HG02981 (cell line): ENCODE data around the gene YWHAG.
"Not testable (repeated sequence)": the region's sequence is repeated elsewhere in the genome, so short reads cannot be mapped to it uniquely, and the experiment has no call there.

Source experiments
- ATAC-seq: cut with Tn5 transposase; IDR thresholded peaks from one replicate; pipeline ENCODE4 v1.9.1; 2021; ENCODE audit warnings: mild to moderate bottlenecking, moderate library complexity; ENCODE audit not compliant: unreplicated experiment

YWHAG gene

DNA sequence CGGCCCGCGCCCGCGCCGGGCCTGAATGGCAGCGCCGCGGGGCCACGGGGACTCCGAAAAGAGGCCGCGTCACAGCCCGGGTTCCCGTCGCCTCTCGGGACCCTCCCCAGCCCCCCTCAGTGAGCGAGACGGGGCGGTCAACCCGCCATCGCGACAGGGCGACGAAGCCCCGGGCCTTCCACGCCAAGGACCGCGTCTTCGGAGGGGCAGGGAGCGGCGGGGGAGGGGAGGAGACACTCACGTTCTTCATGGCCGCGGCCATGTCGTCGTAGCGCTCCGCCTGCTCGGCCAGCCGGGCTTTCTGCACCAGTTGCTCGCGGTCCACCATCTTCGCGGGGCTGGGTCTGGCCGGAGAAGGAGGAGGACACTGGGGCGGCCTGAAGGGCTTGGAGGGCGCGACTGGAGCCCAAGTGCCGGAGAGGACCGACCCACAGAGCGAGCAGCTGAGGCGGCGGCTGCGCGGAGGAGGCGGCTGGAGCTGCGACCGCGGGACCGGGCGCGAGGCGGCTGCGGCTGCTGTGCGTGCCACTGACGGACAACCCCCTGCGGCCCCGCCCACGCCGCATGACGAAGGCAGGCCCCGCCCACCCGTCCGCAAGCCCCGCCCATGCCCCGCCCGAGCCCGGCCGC is at the start of gene YWHAG:
Gene YWHAG, minus strand, starts transcription at position 511 of the 630 bp plus-strand sequence. Its CDS starts 183 bp downstream, at position 328.
- peak; percentile 55 for ATAC-seq

GRCh38 chr7:76408121-76408560 is 49.4 kb upstream of the YWHAG start:
- no peak for ATAC-seq

DNA sequence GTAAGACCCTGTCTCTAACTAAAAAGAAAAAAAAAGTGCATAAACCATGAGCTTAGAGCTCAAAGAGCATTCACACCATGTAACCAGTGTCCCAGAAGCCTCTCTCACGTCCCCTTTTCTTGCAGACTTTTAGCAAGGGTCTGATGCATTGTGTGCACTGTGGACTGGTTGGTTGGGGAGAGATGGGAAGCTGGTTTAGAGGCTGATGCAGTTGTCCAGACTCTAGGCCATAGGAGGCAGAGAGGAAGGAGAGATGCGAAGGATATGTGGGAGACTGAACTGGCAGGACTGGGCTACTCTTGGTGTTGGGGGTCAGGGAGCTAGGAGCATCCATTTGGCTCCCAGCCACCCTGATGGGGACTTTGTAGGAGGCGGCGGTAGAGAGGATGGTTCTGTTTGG is 48.9 kb upstream of the YWHAG start:
- no peak for ATAC-seq

DNA sequence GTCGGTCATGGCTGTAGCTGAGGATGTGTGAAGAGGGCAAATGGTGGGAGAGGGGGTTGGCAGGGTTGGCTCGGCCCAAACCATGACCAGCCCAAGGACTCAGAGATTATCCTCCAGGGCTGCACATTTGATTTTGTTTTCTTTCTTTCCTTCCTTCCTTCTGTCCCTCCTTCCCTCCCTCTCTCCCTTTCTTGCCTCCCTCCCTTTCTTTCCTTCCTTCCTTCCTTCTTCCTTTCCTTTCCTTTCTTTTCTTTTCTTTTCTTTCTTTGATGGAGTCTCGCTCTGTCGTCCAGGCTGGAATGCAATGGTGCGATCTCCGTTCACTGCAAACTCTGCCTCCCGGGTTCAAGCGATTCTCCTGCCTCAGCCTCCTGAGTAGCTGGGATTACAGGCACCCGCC is 46.9 kb upstream of the YWHAG start:
- no peak for ATAC-seq

DNA sequence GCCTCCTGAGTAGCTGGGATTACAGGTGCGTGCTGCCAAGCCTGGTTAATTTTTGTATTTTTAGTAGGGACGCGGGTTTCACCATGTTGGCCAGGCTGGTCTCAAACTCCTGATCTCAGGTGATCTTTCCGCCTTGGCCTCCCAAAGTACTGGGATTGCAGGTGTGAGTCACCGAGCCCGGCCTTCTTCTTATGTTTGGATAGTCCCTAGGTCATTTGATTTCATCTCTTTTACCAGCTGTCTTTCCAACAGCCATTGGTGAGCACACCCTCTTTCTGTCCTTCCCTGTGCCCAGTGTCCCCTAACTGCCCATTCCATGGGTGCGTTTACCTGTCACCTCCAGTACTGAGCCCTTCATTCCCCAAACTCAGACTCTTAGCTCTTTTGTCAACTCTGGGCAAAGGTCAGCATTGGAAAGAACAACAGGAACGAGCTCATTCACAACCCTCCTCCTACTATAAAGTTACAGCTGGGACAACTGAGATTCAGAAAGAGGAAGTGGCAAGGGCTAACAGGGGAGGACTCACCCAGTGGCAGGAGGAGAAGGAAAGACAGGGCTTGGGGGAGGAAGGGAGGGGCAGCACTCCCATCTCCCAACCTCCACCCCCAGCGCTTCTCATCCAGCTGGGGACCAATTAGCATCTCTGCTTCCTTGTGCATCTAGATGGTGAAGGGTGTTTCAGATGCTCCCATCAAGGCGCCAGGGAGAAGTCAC is 45.1 kb upstream of the YWHAG start:
- no peak for ATAC-seq

DNA sequence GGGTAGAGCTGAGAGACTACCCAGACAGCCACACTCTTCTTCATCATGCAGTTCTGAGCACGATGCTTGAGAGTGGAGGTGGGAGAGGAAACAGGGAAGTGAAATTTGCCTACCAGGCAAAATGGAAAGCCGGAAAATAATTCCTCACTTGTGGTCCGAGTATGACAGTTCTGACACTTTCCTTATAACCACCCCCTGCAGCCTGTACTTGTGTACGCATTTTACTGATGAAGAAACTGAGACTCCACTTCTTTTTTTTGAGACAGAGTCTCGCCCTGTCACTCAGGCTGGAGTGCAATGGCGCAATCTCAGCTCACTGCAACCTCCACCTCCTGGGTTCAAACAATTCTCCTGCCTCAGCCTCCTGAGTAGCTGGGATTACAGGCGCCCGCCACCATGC is 44.3 kb upstream of the YWHAG start:
- not testable (repeated sequence) for ATAC-seq

DNA sequence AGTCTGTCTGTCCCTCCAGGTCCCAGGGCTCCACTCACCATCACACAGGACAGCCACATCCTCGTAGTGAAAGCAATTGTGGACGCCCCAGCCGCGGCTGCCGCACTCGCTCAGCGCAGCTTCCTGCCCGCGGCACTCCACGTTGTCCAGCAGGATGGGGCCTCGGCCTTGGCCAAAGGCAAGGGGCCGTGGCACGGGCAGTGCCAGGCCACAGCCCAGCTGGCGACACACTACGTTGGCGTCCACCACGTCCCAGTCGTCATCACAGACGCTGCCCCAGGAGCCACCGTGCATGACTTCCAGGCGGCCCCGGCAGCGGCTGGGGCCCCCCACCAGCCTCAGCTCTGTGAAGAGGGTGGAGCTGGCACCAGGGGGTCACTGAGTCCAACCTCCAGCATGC is 41.5 kb upstream of the YWHAG start:
- no peak for ATAC-seq

DNA sequence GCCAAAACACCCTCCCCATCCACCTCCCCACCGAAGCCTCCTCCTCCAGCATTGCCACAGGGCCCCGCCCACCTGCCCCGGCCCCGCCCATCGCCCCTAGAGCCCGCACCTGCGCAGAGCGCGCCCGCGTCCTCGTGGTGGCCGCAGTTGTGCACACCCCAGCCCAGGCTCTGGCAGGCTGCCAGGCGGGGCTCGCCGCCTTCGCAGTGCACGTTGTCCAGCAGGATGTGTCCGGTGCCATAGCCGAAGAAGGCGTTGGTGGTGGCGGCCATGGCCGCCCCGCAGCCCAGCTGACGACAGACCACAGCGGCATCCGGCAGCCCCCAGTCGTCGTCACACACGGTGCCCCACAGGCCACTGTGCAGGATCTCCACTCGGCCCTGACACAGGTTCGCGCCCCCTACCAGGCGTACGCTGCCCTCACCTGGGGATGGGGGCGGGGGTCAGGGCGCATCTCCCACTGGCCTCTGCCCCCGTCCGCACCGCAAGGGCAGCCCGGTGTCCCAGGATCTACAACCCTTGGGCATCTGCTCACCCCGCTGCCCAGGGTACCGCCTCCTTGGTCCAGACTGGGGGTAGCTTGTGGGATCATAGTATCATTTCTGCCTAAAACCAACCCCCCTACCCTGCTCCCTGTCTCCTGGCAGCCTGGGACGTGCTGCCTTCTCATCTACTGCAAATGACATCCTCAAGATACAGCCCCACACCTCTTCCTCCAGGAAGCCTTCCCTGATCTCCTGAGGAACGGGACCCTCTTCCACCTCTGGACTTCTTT is 38.8 kb upstream of the YWHAG start:
- ATAC-seq, result peak; percentile 29

- ATAC-seq, result no peak
These were observed 38.1 kb upstream of the YWHAG start for GRCh38 chr7:76396864-76397263.

GRCh38 chr7:76395965-76396726 is 37.4 kb upstream of the YWHAG start:
- ATAC-seq, result no peak

- not testable (repeated sequence) for ATAC-seq
These were observed 36.8 kb upstream of the YWHAG start for GRCh38 chr7:76395605-76395964.

DNA sequence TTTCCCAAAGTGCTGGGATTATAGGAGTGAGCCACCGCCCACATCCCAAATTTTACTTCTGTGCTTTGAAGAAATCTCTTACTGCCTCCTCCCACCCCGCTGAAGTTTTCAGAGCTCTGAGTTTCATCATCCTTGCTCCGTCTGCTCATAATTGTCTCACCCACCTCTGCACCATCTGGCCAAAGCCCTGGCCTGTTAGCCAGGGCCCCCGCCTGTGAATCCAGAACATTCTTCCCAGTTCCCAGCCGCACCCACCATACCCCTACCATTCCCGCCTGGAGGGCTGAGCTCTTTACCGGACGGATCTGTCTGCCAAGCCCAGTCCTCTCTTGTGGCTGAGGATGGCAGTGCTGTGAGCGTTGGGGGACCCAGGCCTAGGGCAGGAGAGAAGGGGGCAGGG is 36.2 kb upstream of the YWHAG start:
- no peak for ATAC-seq

- ATAC-seq, result peak; percentile 86
These were observed 34.6 kb upstream of the YWHAG start for GRCh38 chr7:76393116-76394031.

DNA sequence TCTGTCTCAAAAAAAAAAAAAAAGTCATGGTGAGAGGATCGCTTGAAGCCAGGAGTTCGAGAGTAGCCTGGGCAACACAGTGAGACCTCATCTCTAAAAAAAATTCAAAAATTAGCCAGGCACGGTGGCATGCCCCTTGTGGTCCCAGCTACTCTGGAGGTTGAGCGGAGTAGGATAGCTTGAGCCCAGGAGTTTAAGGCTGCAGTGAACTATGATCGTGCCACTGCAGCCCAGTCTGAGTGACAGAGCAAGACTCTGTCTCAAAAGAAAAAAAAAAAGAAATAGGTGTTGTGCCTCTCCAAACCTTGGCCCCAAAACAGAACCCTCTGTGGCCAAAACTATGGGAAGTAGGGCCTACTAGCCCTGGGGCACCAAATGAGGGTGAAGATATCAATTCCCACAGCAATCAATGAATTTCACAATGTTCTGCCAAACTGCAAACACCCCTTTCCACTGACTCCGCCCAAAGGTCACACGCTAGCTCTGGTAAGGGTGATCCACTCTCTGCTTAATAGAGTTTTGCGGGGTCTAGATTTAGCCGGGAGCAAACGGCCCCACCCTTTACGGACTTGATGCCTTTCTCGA is 33.8 kb upstream of the YWHAG start:
- no peak for ATAC-seq

GRCh38 chr7:76390092-76390491 is 31.3 kb upstream of the YWHAG start:
- ATAC-seq, result no peak

DNA sequence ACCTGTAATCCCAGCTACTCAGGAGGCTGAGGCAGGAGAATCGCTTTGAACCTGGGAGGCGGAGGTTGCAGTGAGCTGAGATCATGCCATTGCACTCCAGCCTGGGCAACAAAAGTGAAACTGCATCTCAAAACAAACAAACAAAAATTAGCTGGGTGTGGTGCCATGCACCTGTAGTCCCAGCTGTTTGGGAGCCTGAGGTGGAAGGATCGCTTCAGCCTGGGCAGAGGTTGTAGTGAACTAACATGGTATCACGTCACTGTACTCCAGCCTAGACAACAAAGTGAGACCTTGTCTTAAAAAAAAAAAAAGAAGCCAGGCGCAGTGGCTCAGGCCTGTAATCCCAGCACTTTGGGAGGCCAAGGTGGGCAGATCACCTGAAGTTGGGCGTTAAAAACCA is 29.0 kb upstream of the YWHAG start:
- not testable (repeated sequence) for ATAC-seq

GRCh38 chr7:76386691-76387260 is 28.0 kb upstream of the YWHAG start:
- no peak for ATAC-seq

DNA sequence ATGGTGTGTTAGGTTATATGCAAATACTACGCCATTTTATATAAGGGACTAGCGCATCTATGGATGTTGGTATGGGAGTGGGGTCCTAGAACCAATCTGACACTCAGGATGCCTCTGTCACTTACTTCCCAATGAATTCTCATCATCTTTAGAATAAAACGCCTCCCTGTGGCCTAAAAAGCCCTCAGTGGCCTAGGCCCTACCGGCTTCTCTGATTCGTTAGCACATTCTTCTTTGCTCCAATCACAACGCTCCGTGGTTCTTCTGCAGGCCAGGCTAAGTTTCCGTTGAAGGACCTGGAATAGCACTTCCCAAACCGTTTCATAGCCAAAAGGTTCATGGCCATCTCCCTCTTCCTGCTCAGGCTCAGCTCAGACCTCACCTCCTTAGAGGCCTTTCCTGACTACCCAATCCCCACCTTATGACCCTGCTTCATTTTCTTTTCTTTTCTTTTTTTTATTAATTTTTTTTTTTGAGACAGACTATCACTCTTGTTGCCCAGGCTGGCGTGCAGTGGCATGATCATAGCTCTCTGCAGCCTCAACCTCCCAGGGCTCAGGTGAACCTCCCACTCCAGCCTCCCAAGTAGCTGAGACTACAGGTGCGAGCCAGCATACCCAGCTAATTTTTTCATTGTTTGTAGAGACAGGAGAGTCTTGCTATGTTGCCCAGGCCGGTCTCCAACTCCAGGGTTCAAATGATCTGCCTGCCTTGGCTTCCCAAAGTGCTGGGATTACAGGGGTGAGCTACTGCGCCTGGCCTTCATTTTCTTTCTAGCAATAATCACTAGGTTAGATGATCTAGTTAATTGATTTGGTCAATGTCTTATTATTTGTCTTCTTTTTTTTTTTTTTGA is 24.5 kb upstream of the YWHAG start:
- no peak for ATAC-seq
